ENCODE results near the gene ATP6V1E1. TPM values are rescaled to one million over a fixed set of nuclear protein-coding genes. Genes with fewer than 3 reads are reported as not detected.

ATP6V1E1 gene
- total and polyA plus RNA-seq, 9 of the 15 experiments (the other 6 are each of a cell fraction or from before 2014, with no cell fraction given) = 122 to 249 (median 179) TPM

DNA sequence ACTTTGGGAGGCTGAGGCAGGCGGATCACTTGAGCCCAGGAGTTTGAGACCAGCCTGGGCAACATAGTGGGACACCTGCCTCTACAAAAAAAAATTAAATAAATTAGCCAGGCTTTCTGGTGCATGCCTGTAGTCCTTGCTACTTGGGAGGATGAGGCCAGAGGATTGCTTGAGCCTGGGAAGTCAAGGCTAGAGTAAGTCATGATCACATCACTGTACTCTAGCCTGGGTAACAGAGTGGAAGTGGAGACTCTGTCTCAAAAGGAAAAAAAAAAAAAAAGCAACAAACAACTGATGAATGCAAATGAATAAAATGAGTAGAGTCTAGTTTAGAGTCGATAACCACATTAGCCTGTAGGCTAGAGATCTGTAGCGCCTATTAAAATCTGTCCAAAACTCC is 6.1 kb upstream of the ATP6V1E1 start (continued):
- TF ChIP-seq ZNF212 (CRISPR knock-in tag; IDR thresholded peaks at IDR 0.05) = no peak
- TF ChIP-seq HEY1 (CRISPR knock-in tag; IDR thresholded peaks at IDR 0.05; ENCODE audit: borderline replicate concordance) = no peak
- no peak for TF ChIP-seq PPARD (CRISPR knock-in tag; IDR thresholded peaks at IDR 0.05)
- 0 out of 2 replicates have a peak, but pooled peaks have one; percentile 9 for TF ChIP-seq CBFA2T3 (IDR thresholded peaks at IDR 0.05)
- 0 out of 2 replicates have a peak, but pooled peaks have one; percentile 11 for TF ChIP-seq DPF2 (IDR thresholded peaks at IDR 0.05)
- TF ChIP-seq KAT7 (CRISPR knock-in tag; IDR thresholded peaks at IDR 0.05; ENCODE audit: borderline replicate concordance) = no peak
- TF ChIP-seq ZNF354B (CRISPR knock-in tag; IDR thresholded peaks at IDR 0.05) = no peak
- TF ChIP-seq, protein P1, sequence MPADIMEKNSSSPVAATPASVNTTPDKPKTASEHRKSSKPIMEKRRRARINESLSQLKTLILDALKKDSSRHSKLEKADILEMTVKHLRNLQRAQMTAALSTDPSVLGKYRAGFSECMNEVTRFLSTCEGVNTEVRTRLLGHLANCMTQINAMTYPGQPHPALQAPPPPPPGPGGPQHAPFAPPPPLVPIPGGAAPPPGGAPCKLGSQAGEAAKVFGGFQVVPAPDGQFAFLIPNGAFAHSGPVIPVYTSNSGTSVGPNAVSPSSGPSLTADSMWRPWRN (IDR thresholded peaks at IDR 0.05; ENCODE audit: low read depth) = no peak
- TF ChIP-seq KLF6 (CRISPR knock-in tag; IDR thresholded peaks at IDR 0.05; ENCODE audit: borderline replicate concordance) = no peak
- no peak for TF ChIP-seq NFE2 (IDR thresholded peaks at IDR 0.05; ENCODE audit: low read depth)

DNA sequence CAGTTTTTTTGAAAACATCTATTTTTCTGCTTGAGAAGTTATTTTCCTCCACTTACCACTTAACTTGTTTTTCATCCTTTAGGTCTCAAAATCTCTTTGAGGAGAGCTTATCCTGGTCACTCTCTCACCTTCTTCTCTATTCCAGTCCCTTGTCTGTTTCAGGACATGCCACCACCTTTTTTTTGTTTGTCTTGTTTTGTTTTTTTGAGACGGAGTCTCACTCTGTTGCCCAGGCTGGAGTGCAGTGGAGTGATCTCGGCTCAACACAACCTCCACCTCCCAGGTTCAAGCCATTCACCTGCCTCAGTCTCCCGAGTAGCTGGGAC is 5.4 kb upstream of the ATP6V1E1 start:
- H3K27ac ChIP-seq (ENCODE audit: extremely low read depth, low read depth, low read length) = peak overlapping the region; percentile 91
- peaks cover 28 to 42% of the 10 kb centered on the region in 2 experiments for H3K4me1 ChIP-seq (replicated peaks in 1 of 2; ENCODE audit: control insufficient read depth in 2 of 2, insufficient read depth in 2 of 2, low read length in 2 of 2)
- FAIRE-seq = no peak
- CTCF ChIA-PET (ENCODE audit: low intra/inter-chr PET ratio) = no interaction called here
- ATAC-seq = no peak
- H4K20me1 ChIP-seq (replicated peaks; ENCODE audit: control insufficient read depth, insufficient read depth, low read length) = no peaks in the 10 kb centered on the region
- H3K9me1 ChIP-seq (ENCODE audit: control insufficient read depth, insufficient read depth, low read length) = no peaks in the 10 kb centered on the region
- H3K9me3 ChIP-seq (replicated peaks; ENCODE audit: control insufficient read depth, insufficient read depth, low read depth, low read length) = no peaks in the 10 kb centered on the region
- intact Hi-C loops (cut with micrococcal nuclease) = no loop called here
- H3K4me2 ChIP-seq (ENCODE audit: insufficient read depth, low read length) = peak overlapping the region; percentile 49
- H3K79me2 ChIP-seq (ENCODE audit: control insufficient read depth, insufficient read depth, low read length) = peaks cover 26% of the 10 kb centered on the region
- POLR2A ChIA-PET = interaction anchor here (1.0 to 1.3 kb wide), 3 partner anchors 12 to 78 kb away, joined by 4 read pairs; no protein-coding TSS in a partner anchor
- 46% methylated on average over 3 of the region's 3 CpGs for WGBS (ENCODE audit: insufficient coverage, low coverage, missing lambda C conversion rate)
- no peaks in the 10 kb centered on the region for H3K27me3 ChIP-seq (ENCODE audit: control insufficient read depth in 2 of 2, insufficient read depth in 2 of 2, low read length in 2 of 2)
- no peak overlapping the region for H3K4me3 ChIP-seq
- in situ Hi-C loops (cut with MboI) = no loop called here
- H2AFZ ChIP-seq (ENCODE audit: low read depth, low read length) = peak overlapping the region; percentile 83
- H3K36me3 ChIP-seq (ENCODE audit: control insufficient read depth, insufficient read depth, low read length) = no peaks in the 10 kb centered on the region
- BruUV-seq (replicated peaks) = no TSS peak
- DNase-seq (ENCODE audit: extremely low read depth in 1 of 4, low spot score in 3 of 4) = no peak
- peak overlapping the region; percentile 34 to 70; a peak in 3 of 4 replicates for H3K9ac ChIP-seq (ENCODE audit: insufficient read depth in 1 of 2, low read depth in 2 of 2, low read length in 2 of 2)
- TF ChIP-seq BCOR (IDR thresholded peaks at IDR 0.05) (peak; percentile 28; the same call in 1 of the 2 replicates), GATAD2A (IDR thresholded peaks at IDR 0.05) (0 out of 2 replicates have a peak, but pooled peaks have one; percentile 34), LARP7 (IDR thresholded peaks at IDR 0.05) (peak; percentile 76; the same call in 1 of the 2 replicates), ZKSCAN1 (IDR thresholded peaks at IDR 0.05; ENCODE audit: low read depth, low read length) (no peak)
- TF ChIP-seq, protein P2, sequence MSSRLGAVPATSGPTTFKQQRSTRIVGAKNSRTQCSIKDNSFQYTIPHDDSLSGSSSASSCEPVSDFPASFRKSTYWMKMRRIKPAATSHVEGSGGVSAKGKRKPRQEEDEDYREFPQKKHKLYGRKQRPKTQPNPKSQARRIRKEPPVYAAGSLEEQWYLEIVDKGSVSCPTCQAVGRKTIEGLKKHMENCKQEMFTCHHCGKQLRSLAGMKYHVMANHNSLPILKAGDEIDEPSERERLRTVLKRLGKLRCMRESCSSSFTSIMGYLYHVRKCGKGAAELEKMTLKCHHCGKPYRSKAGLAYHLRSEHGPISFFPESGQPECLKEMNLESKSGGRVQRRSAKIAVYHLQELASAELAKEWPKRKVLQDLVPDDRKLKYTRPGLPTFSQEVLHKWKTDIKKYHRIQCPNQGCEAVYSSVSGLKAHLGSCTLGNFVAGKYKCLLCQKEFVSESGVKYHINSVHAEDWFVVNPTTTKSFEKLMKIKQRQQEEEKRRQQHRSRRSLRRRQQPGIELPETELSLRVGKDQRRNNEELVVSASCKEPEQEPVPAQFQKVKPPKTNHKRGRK (tag; IDR thresholded peaks at IDR 0.05) = peak; percentile 42; the same call in 1 of the 2 replicates
- TF ChIP-seq, protein P3, sequence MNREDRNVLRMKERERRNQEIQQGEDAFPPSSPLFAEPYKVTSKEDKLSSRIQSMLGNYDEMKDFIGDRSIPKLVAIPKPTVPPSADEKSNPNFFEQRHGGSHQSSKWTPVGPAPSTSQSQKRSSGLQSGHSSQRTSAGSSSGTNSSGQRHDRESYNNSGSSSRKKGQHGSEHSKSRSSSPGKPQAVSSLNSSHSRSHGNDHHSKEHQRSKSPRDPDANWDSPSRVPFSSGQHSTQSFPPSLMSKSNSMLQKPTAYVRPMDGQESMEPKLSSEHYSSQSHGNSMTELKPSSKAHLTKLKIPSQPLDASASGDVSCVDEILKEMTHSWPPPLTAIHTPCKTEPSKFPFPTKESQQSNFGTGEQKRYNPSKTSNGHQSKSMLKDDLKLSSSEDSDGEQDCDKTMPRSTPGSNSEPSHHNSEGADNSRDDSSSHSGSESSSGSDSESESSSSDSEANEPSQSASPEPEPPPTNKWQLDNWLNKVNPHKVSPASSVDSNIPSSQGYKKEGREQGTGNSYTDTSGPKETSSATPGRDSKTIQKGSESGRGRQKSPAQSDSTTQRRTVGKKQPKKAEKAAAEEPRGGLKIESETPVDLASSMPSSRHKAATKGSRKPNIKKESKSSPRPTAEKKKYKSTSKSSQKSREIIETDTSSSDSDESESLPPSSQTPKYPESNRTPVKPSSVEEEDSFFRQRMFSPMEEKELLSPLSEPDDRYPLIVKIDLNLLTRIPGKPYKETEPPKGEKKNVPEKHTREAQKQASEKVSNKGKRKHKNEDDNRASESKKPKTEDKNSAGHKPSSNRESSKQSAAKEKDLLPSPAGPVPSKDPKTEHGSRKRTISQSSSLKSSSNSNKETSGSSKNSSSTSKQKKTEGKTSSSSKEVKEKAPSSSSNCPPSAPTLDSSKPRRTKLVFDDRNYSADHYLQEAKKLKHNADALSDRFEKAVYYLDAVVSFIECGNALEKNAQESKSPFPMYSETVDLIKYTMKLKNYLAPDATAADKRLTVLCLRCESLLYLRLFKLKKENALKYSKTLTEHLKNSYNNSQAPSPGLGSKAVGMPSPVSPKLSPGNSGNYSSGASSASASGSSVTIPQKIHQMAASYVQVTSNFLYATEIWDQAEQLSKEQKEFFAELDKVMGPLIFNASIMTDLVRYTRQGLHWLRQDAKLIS (CRISPR knock-in tag; IDR thresholded peaks at IDR 0.05) = no peak
- TF ChIP-seq, protein P4, sequence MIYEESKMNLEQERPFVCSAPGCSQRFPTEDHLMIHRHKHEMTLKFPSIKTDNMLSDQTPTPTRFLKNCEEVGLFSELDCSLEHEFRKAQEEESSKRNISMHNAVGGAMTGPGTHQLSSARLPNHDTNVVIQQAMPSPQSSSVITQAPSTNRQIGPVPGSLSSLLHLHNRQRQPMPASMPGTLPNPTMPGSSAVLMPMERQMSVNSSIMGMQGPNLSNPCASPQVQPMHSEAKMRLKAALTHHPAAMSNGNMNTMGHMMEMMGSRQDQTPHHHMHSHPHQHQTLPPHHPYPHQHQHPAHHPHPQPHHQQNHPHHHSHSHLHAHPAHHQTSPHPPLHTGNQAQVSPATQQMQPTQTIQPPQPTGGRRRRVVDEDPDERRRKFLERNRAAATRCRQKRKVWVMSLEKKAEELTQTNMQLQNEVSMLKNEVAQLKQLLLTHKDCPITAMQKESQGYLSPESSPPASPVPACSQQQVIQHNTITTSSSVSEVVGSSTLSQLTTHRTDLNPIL (CRISPR knock-in tag; IDR thresholded peaks at IDR 0.05) = no peak
